HepG2 (cell line): ENCODE results near the gene PLCB1. TPM values are rescaled to one million over a fixed set of nuclear protein-coding genes. Genes with fewer than 3 reads are reported as not detected.

Source experiments
- ATAC-seq: fragments of 200-7000 bp; cut with Tn5 transposase; 3 replicates; pipeline ENCODE4 v1.9.1; 2020; ENCODE audit warnings: mild to moderate bottlenecking, moderate library complexity
- BruUV-seq: library from RNA; stranded (reverse); fragments of 400-500 nt; replicated peaks from 2 replicates; lab custom pipeline; 2021; lab: Mats Ljungman, UMichigan
- CTCF ChIA-PET: fragments of 300-600 bp; formaldehyde crosslinking; extraction: SDS; loops from one replicate; lab custom pipeline; 2021; ENCODE audit warnings: low total read pairs, inconsistent platforms, low intra/inter-chr PET ratio; lab: Yijun Ruan, JAX
- POLR2A ChIA-PET: fragments of 350-600 bp; sonication (Branson Sonifier 250); formaldehyde crosslinking; loops from one replicate; lab custom pipeline; 2020; ENCODE audit warnings: antibody characterized with exemption, inconsistent platforms; lab: Yijun Ruan, JAX
- DNase-seq: peaks from one replicate; pipeline ENCODE4 v3.0.0-alpha.2; 2015; ENCODE audit warnings: low spot score
- FAIRE-seq: peaks from 3 replicates; lab custom pipeline; 2011; peaks lifted over from hg19 to GRCh38; lab: Jason Lieb, UNC
- H2AFZ ChIP-seq: one replicate; pipeline ENCODE4 v1.6.1; 2011; ENCODE audit warnings: low read length, inconsistent platforms
- H3K27ac ChIP-seq: fragments of 300-600 bp; 3 replicates; pipeline ENCODE4 v1.8.0; 2011; ENCODE audit warnings: mixed run types, mild to moderate bottlenecking, mixed read lengths, low read length, inconsistent platforms; ENCODE audit not compliant: insufficient read depth; ENCODE audit errors: extremely low read length
- H3K27me3 ChIP-seq, 2 experiments: fragments of 200-600 bp in 1 of 2; 2 replicates in 1 of 2; 3 replicates in 1 of 2; pipeline versions ENCODE4 v1.6.0 to v1.8.0; 2011; ENCODE audit warnings: low read length in 2 of 2, mild to moderate bottlenecking in 2 of 2, moderate library complexity in 2 of 2, inconsistent platforms in 1 of 2; ENCODE audit not compliant: insufficient read depth in 2 of 2, control insufficient read depth in 1 of 2
- H3K36me3 ChIP-seq, 2 experiments: fragments of 200-600 bp in 1 of 2; replicated peaks in 1 of 2; 2 replicates in 1 of 2; 3 replicates in 1 of 2; pipeline versions ENCODE4 v1.5.1 to v1.8.0; 2011; ENCODE audit warnings: low read length in 2 of 2, inconsistent platforms in 1 of 2; ENCODE audit not compliant: insufficient read depth in 2 of 2, control insufficient read depth in 1 of 2
- H3K4me1 ChIP-seq: 2 replicates; pipeline ENCODE4 v1.5.1; 2012; ENCODE audit warnings: low read length, inconsistent platforms; ENCODE audit not compliant: insufficient read depth
- H3K4me2 ChIP-seq: 2 replicates; pipeline ENCODE4 v1.6.0; 2011; ENCODE audit warnings: low read depth, low read length, inconsistent platforms
- H3K4me3 ChIP-seq, 3 experiments: fragments of 200-600 bp in 1 of 3; sonication (generic), shearing (Covaris generic) in 1 of 3; replicated peaks in 1 of 3; 2 replicates each; pipeline ENCODE4 v1.5.1; 2011 to 2016; ENCODE audit warnings: low read length in 3 of 3, inconsistent platforms in 2 of 3, low read depth in 2 of 3, mild to moderate bottlenecking in 2 of 3, control low read depth in 1 of 3, mixed read lengths in 1 of 3; ENCODE audit not compliant: insufficient read depth in 1 of 3
- H3K79me2 ChIP-seq: one replicate; pipeline ENCODE4 v1.6.1; 2011; ENCODE audit warnings: low read length, inconsistent platforms; ENCODE audit not compliant: insufficient read depth
- H3K9ac ChIP-seq: 2 replicates; pipeline ENCODE4 v1.6.0; 2011; ENCODE audit warnings: mild to moderate bottlenecking, low read depth, low read length, inconsistent platforms; ENCODE audit not compliant: insufficient read depth
- H3K9me3 ChIP-seq: 2 replicates; pipeline ENCODE4 v1.5.1; 2012; ENCODE audit warnings: mild to moderate bottlenecking, low read length
- H4K20me1 ChIP-seq: 2 replicates; pipeline ENCODE4 v1.6.0; 2011; ENCODE audit warnings: inconsistent platforms, mild to moderate bottlenecking, low read length, moderate library complexity; ENCODE audit not compliant: insufficient read depth
- EHMT2 ChIP-seq: fragments of 200-600 bp; sonication (generic); IDR thresholded peaks from 2 replicates; pipeline ENCODE4 v1.7.0; 2017; ENCODE audit warnings: antibody characterized with exemption, low read depth, low read length, borderline replicate concordance
- FIP1L1 ChIP-seq: fragments of 200-400 bp; formaldehyde crosslinking; IDR thresholded peaks from 2 replicates; pipeline ENCODE4 v1.6.1; 2018; ENCODE audit warnings: low read depth, mild to moderate bottlenecking, low read length, moderate library complexity, borderline replicate concordance; ENCODE audit not compliant: insufficient read depth
- FOXP1 ChIP-seq, 2 experiments: fragments of 450-650 bp in 1 of 2; IDR thresholded peaks; 2 replicates each; pipeline ENCODE4 v1.6.1; 2017 to 2018; ENCODE audit warnings: antibody characterized with exemption in 1 of 2
- SNAPC2 ChIP-seq: sonication (generic); formaldehyde crosslinking; IDR thresholded peaks from 2 replicates; pipeline ENCODE4 v1.8.1; 2022; ENCODE audit warnings: mild to moderate bottlenecking, missing genetic modification reagents
- WGBS: methylation state at CpG from one replicate; pipeline ENCODE4 v1.1.6; 2017; ENCODE audit warnings: low lambda C conversion rate; 5-methylcytosine and 5-hydroxymethylcytosine counted together
- in situ Hi-C: cut with HindIII; loops from 2 replicates; pipeline ENCODE4 v1.10.0; 2017; ENCODE audit warnings: low pct_unique_long_range_greater_than_20kb; ENCODE audit not compliant: extremely low pct_ligation_motif_present
- intact Hi-C: fragments of 100-400 bp; cut with micrococcal nuclease; formaldehyde crosslinking; loops from one replicate; pipeline ENCODE4 v1.10.0; 2022; ENCODE audit not compliant: unreplicated experiment
- polyA plus RNA-seq, 8 experiments: library from polyadenylated mRNA; depleted of rRNA in 3 of 8; stranded (reverse) in 7 of 8; unstranded in 1 of 8; fragments of >200 nt; fragmentation: Illumina TruSeq in 4 of 8; extraction: Trizol in 4 of 8; gene quantifications; 2 replicates each; pipeline versions ENCODE4 v1.2.1 to v1.2.3, GENCODE V29; 2011 to 2016; ENCODE audit warnings: low read depth in 4 of 8, missing spikeins in 1 of 8, mixed read lengths in 1 of 8; ENCODE audit not compliant: insufficient read depth in 1 of 8
- total RNA-seq, 5 experiments: library from RNA; depleted of rRNA; stranded (reverse); fragments of >200 nt; fragmentation: Illumina TruSeq; extraction: Trizol; gene quantifications; 2 replicates each; pipeline ENCODE4 v1.2.3, GENCODE V29; 2016; ENCODE audit warnings: low read depth in 1 of 5
- TF ChIP-seq, protein P1 (sequence below): sonication (generic); formaldehyde crosslinking; IDR thresholded peaks from 2 replicates; pipeline ENCODE4 v1.5.1; 2020; ENCODE audit warnings: mild to moderate bottlenecking, missing genetic modification reagents, borderline replicate concordance
- TF ChIP-seq, protein P2 (sequence below): sonication (generic); formaldehyde crosslinking; IDR thresholded peaks from 2 replicates; pipeline ENCODE4 v1.8.0; 2022; ENCODE audit warnings: mild to moderate bottlenecking, missing genetic modification reagents
- TF ChIP-seq, protein P3 (sequence below): sonication (generic); formaldehyde crosslinking; IDR thresholded peaks from 2 replicates; pipeline ENCODE4 v1.5.1; 2020; ENCODE audit warnings: missing genetic modification reagents, mild to moderate bottlenecking, borderline replicate concordance
- TF ChIP-seq, protein P4 (sequence below): sonication (generic); formaldehyde crosslinking; IDR thresholded peaks from 2 replicates; pipeline ENCODE4 v1.4.0; 2020; ENCODE audit warnings: missing genetic modification reagents

The PLCB1 gene
- total and polyA plus RNA-seq, 2 of the 13 experiments (the other 11 are each of a cell fraction or from before 2014, with no cell fraction given) = 42.4 to 55.9 TPM

DNA sequence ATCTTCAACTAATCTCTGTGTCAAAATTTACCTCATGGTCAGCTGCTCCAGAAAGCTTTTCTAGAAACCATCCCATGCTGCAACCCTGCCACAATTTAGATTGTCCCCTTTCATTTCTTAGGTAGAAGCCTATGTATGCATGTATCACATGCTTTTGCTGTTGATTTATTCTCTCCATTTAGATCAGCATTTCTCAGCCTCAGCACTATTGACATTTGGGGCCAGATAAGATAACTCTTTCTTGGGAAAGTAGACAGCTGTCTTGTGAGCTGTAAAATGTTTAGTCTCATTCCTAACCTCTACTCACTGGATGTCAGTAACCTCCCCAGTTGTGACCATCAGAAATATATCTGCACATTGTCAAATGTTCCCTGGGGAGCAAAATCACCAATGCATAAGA is 99.0 kb downstream of the PLCB1 start:
- POLR2A ChIA-PET = no interaction called here
- intact Hi-C loops (no loop called here), in situ Hi-C loops (no loop called here)
- Histone ChIP-seq H3K79me2 (peaks cover 17% of the 10 kb centered on the region), H4K20me1 (no peaks in the 10 kb centered on the region), H2AFZ (no peak overlapping the region), H3K27me3 (no peaks in the 10 kb centered on the region), H3K36me3 (no peaks in the 10 kb centered on the region; a peak in 3 of 5 replicates), H3K4me2 (no peak overlapping the region), H3K9me3 (no peaks in the 10 kb centered on the region), H3K9ac (no peak overlapping the region), H3K27ac (no peak overlapping the region), H3K4me1 (peaks cover 13% of the 10 kb centered on the region), H3K4me3 (no peak overlapping the region)
- FAIRE-seq (no peak), ATAC-seq (no peak), DNase-seq (no peak)
- TF ChIP-seq, protein P1, sequence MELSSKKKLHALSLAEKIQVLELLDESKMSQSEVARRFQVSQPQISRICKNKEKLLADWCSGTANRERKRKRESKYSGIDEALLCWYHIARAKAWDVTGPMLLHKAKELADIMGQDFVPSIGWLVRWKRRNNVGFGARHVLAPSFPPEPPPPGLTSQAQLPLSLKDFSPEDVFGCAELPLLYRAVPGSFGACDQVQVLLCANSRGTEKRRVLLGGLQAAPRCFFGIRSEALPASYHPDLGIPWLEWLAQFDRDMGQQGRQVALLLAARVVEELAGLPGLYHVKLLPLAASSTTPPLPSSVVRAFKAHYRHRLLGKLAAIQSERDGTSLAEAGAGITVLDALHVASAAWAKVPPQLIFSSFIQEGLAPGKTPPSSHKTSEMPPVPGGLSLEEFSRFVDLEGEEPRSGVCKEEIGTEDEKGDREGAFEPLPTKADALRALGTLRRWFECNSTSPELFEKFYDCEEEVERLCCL (CRISPR knock-in tag) = no peak
- TF ChIP-seq FIP1L1 = no peak
- TF ChIP-seq, protein P2, sequence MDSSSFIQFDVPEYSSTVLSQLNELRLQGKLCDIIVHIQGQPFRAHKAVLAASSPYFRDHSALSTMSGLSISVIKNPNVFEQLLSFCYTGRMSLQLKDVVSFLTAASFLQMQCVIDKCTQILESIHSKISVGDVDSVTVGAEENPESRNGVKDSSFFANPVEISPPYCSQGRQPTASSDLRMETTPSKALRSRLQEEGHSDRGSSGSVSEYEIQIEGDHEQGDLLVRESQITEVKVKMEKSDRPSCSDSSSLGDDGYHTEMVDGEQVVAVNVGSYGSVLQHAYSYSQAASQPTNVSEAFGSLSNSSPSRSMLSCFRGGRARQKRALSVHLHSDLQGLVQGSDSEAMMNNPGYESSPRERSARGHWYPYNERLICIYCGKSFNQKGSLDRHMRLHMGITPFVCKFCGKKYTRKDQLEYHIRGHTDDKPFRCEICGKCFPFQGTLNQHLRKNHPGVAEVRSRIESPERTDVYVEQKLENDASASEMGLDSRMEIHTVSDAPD (CRISPR knock-in tag) = no peak
- CTCF ChIA-PET = no interaction called here
- BruUV-seq = no TSS peak

DNA sequence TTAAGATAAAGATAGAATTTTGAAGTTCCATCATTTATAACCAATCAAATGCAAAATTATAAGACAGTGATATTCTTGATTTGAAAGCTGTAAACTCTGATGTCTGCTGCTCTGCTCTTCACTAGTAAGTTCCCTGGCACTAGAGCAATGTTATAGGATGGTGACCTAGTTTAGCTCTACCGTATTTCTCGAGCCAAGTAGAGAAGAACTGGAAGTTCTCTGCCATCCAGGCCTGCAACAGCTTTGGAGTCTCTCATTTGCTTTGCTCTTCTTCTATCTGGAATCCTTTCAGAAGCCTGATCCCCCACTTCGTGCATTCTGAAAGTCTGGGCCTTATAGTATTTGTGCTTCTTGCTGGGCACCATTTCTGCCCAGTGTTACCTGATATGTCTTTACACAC is 100.3 kb downstream of the PLCB1 start:
- Histone ChIP-seq H3K9ac (no peak overlapping the region), H3K27me3 (no peaks in the 10 kb centered on the region), H3K36me3 (no peaks in the 10 kb centered on the region; a peak in 1 of 5 replicates), H3K27ac (no peak overlapping the region), H4K20me1 (no peaks in the 10 kb centered on the region), H3K4me3 (no peak overlapping the region), H3K79me2 (peaks cover 17% of the 10 kb centered on the region), H3K9me3 (no peaks in the 10 kb centered on the region), H3K4me2 (no peak overlapping the region), H2AFZ (no peak overlapping the region), H3K4me1 (peaks cover 10% of the 10 kb centered on the region; the same call in 1 of the 2 replicates)
- CTCF ChIA-PET = no interaction called here
- ATAC-seq (no peak), DNase-seq (no peak), FAIRE-seq (no peak)
- intact Hi-C loops = no loop called here
- BruUV-seq = no TSS peak
- in situ Hi-C loops = no loop called here
- 97% methylated on average over 3 of the region's 3 CpGs for WGBS
- POLR2A ChIA-PET = no interaction called here
- no peak for TF ChIP-seq EHMT2
- TF ChIP-seq SNAPC2 (CRISPR knock-in tag) = no peak
- TF ChIP-seq, protein P3, sequence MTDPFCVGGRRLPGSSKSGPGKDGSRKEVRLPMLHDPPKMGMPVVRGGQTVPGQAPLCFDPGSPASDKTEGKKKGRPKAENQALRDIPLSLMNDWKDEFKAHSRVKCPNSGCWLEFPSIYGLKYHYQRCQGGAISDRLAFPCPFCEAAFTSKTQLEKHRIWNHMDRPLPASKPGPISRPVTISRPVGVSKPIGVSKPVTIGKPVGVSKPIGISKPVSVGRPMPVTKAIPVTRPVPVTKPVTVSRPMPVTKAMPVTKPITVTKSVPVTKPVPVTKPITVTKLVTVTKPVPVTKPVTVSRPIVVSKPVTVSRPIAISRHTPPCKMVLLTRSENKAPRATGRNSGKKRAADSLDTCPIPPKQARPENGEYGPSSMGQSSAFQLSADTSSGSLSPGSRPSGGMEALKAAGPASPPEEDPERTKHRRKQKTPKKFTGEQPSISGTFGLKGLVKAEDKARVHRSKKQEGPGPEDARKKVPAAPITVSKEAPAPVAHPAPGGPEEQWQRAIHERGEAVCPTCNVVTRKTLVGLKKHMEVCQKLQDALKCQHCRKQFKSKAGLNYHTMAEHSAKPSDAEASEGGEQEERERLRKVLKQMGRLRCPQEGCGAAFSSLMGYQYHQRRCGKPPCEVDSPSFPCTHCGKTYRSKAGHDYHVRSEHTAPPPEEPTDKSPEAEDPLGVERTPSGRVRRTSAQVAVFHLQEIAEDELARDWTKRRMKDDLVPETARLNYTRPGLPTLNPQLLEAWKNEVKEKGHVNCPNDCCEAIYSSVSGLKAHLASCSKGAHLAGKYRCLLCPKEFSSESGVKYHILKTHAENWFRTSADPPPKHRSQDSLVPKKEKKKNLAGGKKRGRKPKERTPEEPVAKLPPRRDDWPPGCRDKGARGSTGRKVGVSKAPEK (CRISPR knock-in tag) = no peak
- TF ChIP-seq, protein P4, sequence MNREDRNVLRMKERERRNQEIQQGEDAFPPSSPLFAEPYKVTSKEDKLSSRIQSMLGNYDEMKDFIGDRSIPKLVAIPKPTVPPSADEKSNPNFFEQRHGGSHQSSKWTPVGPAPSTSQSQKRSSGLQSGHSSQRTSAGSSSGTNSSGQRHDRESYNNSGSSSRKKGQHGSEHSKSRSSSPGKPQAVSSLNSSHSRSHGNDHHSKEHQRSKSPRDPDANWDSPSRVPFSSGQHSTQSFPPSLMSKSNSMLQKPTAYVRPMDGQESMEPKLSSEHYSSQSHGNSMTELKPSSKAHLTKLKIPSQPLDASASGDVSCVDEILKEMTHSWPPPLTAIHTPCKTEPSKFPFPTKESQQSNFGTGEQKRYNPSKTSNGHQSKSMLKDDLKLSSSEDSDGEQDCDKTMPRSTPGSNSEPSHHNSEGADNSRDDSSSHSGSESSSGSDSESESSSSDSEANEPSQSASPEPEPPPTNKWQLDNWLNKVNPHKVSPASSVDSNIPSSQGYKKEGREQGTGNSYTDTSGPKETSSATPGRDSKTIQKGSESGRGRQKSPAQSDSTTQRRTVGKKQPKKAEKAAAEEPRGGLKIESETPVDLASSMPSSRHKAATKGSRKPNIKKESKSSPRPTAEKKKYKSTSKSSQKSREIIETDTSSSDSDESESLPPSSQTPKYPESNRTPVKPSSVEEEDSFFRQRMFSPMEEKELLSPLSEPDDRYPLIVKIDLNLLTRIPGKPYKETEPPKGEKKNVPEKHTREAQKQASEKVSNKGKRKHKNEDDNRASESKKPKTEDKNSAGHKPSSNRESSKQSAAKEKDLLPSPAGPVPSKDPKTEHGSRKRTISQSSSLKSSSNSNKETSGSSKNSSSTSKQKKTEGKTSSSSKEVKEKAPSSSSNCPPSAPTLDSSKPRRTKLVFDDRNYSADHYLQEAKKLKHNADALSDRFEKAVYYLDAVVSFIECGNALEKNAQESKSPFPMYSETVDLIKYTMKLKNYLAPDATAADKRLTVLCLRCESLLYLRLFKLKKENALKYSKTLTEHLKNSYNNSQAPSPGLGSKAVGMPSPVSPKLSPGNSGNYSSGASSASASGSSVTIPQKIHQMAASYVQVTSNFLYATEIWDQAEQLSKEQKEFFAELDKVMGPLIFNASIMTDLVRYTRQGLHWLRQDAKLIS (CRISPR knock-in tag) = no peak
- TF ChIP-seq FOXP1 (IDR thresholded peaks at IDR 0.05) = no peak
- no peak for TF ChIP-seq FOXP1 (CRISPR knock-in tag; IDR thresholded peaks at IDR 0.05)
